Measurements from ENCODE around the gene ACR. TPM values are rescaled to one million over a fixed set of nuclear protein-coding genes. Genes with fewer than 3 reads are reported as not detected.
A peak's percentile ranks its signal among the peaks of the same experiment; 100 is the strongest.

Gene ACR
- total RNA-seq = not detected
- 0.21 TPM for polyA plus RNA-seq
- long read RNA-seq, donor 1 = 0 reads
- long read RNA-seq, donor 2 = 0 reads
- long read RNA-seq, donor 3 = 0 reads
- long read RNA-seq, donor 4 = 0 reads
- long read RNA-seq, donor 5 = 0 reads
- long read RNA-seq, donor 6 = 0 reads
- long read RNA-seq, donor 7 = 0 reads
- long read RNA-seq, donor 8 = 0 reads
- long read RNA-seq, donor 9 = 0 reads
- long read RNA-seq, donor 10 = 0 reads

DNA sequence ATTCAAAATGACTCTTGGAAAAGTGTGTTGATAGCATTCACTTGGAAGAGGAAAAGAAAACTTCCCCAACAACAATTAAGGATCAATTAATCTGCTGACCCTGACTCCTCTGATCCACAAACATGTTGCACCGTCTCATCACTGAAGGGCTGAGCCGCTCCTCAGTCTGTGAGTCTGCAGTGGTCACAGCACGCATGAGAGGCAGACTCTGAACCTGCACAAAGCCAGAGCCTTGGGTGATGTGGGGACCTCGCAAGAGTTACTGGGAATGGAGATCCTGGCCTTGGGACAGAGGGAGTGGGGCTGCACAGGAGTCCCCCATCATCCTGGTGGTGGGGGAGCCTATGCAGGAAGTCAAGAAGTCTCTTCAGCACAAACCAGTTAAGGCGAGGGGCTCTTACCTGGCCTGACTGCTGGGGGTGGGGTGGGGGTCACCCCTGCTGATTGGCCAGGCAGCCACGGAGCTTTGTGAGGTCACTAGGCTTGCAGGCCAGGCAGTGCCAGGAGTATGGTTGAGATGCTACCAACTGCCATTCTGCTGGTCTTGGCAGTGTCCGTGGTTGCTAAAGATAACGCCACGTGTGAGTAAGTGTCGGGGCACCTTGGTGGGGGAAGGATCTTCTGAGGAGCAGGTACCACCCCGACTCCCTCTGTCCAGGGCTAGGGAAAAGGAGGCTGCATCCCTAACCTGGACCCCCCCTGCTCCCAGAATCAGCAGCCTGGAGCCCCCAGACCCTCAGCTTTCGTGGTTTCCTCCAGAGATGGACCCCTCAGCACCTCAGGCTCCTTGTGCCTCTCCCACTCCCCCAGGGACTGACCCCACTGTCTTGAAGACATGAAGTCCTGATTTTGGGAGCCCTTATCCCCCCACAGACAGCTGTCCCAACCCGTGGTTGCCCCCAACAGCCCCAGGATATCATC, at the start of gene ACR:
TSS of gene ACR (plus strand) at position 477 of the 921 bp plus-strand sequence. CDS start at position 509, 32 bp downstream.
- H3K27ac ChIP-seq (ENCODE audit: low read depth in 1 of 2, low read length in 1 of 2) = no peak within 1 kb of the TSS
- H3K4me1 ChIP-seq (ENCODE audit: control insufficient read depth in 2 of 2, insufficient read depth in 2 of 2, low read length in 2 of 2) = no peaks in the 10 kb centered on the region
- no peak within 1 kb of the TSS for H3K4me3 ChIP-seq (ENCODE audit: low read length in 2 of 2)
- peaks cover 0 to 2% of the 10 kb centered on the region in 2 donors for H3K27me3 ChIP-seq (ENCODE audit: control insufficient read depth in 2 of 2, insufficient read depth in 1 of 2, low read length in 1 of 2)
- no peaks in the 10 kb centered on the region for H3K9me3 ChIP-seq (ENCODE audit: control insufficient read depth in 2 of 2, insufficient read depth in 1 of 2, low read length in 1 of 2)
- no peaks in the 10 kb centered on the region for H3K36me3 ChIP-seq (ENCODE audit: control insufficient read depth in 2 of 2, insufficient read depth in 2 of 2, low read length in 1 of 2)
- no peak for DNase-seq (ENCODE audit: low read depth in 6 of 9, low spot score in 9 of 9)
- 94% methylated on average over 13 of the region's 13 CpGs for WGBS

DNA sequence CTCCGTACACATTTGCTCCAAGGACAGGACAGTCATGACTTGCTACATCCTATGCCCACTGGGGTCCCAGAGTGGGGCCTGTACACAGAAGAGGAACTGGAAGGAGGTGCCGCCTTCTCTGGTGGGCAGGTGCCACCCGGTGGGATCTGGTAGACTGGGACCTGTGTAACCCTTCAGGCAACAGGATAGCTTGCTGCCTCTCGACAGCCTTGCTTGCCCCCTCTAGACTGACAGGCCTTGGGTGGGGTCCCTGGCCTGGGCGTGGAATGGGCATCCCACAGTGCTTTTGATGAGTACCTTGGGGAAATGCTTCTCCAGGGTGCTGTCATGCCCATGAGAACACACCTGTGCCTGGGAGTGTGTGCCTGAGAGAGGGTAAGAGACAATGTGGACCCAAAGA, 49.6 kb upstream of the ACR start:
- WGBS = 90% methylated on average over 5 of the region's 5 CpGs
- Histone ChIP-seq H3K4me3 (ENCODE audit: low read length in 2 of 2) (no peak overlapping the region), H3K36me3 (ENCODE audit: control insufficient read depth in 2 of 2, insufficient read depth in 2 of 2, low read length in 1 of 2) (no peaks in the 10 kb centered on the region), H3K4me1 (ENCODE audit: control insufficient read depth in 2 of 2, insufficient read depth in 2 of 2, low read length in 2 of 2) (peaks cover 0 to 6% of the 10 kb centered on the region in 2 donors), H3K9me3 (ENCODE audit: control insufficient read depth in 2 of 2, insufficient read depth in 1 of 2, low read length in 1 of 2) (peaks cover under 1 to 1% of the 10 kb centered on the region in 2 donors), H3K27me3 (ENCODE audit: control insufficient read depth in 2 of 2, insufficient read depth in 1 of 2, low read length in 1 of 2) (no peaks in the 10 kb centered on the region), H3K27ac (ENCODE audit: low read depth in 1 of 2, low read length in 1 of 2) (no peak overlapping the region)
- no peak for DNase-seq (ENCODE audit: low read depth in 6 of 9, low spot score in 9 of 9)

DNA sequence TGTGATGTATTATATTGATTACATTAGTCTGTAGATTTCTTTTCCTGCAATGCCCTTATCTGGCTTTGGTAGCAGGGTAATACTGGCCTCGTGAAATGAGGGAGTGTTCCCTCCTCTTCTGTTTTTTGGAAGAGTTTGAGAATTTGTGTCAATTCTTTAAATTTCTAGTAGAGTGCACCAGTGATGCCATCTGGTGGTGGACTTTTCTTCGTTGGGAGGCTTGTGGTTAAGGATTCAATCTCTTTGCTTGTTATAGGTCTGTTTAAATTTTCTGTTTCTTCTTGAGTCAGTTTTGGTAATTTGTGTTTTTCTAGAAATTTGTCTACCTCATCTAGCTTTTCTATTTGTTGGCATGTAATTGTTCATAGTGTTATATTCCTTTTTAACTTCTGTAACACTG, 46.5 kb upstream of the ACR start:
- Histone ChIP-seq H3K4me3 (ENCODE audit: low read length in 2 of 2) (no peak overlapping the region), H3K9me3 (ENCODE audit: control insufficient read depth in 2 of 2, insufficient read depth in 1 of 2, low read length in 1 of 2) (peaks cover 0 to 1% of the 10 kb centered on the region in 2 donors), H3K27me3 (ENCODE audit: control insufficient read depth in 2 of 2, insufficient read depth in 1 of 2, low read length in 1 of 2) (no peaks in the 10 kb centered on the region), H3K4me1 (ENCODE audit: control insufficient read depth in 2 of 2, insufficient read depth in 2 of 2, low read length in 2 of 2) (peaks cover 0 to 6% of the 10 kb centered on the region in 2 donors), H3K36me3 (ENCODE audit: control insufficient read depth in 2 of 2, insufficient read depth in 2 of 2, low read length in 1 of 2) (no peaks in the 10 kb centered on the region), H3K27ac (ENCODE audit: low read depth in 1 of 2, low read length in 1 of 2) (no peak overlapping the region)
- DNase-seq (ENCODE audit: low read depth in 6 of 9, low spot score in 9 of 9) = peak in 4 of 9 donors; percentile 23 to 39 (median 28)
- 67% methylated on average over 2 of the region's 2 CpGs for WGBS

DNA sequence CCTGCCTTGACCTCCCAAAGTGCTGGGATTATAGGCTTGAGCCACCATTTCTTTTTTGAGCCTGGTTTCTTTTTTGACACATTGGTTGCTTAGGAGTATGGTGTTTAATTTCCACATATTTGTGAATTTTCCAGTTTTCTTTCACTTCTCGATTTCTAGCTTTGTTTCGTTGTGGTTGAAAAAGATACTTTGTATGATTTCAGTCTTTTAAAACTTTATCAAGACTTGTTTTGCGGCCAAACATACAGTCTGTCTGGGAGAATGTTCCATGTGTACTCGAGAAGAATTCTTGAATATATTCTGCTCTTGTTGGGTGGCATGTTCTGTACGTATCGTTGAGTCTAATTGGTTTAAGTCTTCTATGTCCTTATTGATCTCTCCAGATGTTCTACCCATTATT, 44.5 kb upstream of the ACR start:
- Histone ChIP-seq H3K27me3 (ENCODE audit: control insufficient read depth in 2 of 2, insufficient read depth in 1 of 2, low read length in 1 of 2) (no peaks in the 10 kb centered on the region), H3K4me1 (ENCODE audit: control insufficient read depth in 2 of 2, insufficient read depth in 2 of 2, low read length in 2 of 2) (no peaks in the 10 kb centered on the region), H3K27ac (ENCODE audit: low read depth in 1 of 2, low read length in 1 of 2) (no peak overlapping the region), H3K36me3 (ENCODE audit: control insufficient read depth in 2 of 2, insufficient read depth in 2 of 2, low read length in 1 of 2) (no peaks in the 10 kb centered on the region), H3K9me3 (ENCODE audit: control insufficient read depth in 2 of 2, insufficient read depth in 1 of 2, low read length in 1 of 2) (no peaks in the 10 kb centered on the region), H3K4me3 (ENCODE audit: low read length in 2 of 2) (no peak overlapping the region)
- 96% methylated on average over 6 of the region's 6 CpGs for WGBS
- DNase-seq (ENCODE audit: low read depth in 6 of 9, low spot score in 9 of 9) = no peak

DNA sequence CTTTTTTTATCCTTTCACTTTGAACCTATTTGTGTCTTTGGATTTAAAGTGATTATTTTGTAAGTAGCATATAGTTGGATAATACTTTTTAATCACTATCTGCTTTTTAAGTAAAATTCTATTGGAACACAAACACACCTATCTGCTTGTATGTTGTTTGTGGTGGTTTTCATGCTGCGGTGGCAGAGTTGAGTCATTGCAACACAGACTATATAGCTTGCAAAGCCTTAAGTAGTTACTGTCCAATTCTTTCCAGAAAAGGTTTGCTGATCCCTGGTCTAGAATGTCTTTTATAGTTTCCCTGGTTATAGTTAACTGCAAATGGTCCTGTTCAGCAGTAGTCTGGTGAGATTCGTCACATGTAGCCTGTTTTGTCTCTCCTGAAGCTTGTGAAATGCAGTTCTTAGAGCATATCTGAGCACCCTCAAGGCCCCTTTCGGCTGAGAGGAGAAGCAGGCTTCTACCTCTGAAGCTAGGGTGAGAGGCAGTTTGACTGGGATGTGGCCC, 43.9 kb upstream of the ACR start:
- 97% methylated on average over 3 of the region's 3 CpGs for WGBS

DNA sequence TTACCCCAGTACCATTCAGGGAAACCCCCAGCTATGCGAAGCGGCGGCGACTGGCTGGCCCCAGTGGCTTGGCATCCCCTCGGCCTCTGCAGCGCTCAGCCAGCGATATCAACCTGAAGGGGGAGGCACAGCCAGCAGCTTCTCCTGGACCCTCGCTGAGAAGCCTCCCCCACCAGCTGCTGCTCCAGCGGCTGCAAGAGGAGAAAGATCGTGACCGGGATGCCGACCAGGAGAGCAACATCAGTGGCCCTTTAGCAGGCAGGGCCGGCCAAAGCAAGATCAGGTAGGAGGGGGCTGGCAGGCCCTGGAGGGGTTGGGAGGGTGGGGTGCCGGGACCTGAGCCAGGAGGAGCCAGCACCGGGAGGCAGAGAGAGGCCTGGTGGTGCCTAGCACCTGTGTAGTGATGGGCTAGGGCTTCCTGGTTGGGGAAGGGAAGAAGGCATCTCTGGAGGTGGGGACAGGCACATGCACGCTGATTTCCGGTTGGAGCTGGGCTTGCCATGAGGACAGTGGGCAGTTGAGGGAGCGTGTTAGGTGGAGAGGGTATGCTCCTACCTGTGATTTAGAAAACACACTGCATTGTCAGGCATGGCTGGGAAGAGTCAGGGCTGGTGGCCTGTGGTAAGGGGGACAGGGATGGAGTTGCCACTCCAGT, 43.1 kb upstream of the ACR start:
- Histone ChIP-seq H3K9me3 (ENCODE audit: control insufficient read depth in 2 of 2, insufficient read depth in 1 of 2, low read length in 1 of 2) (no peaks in the 10 kb centered on the region), H3K27ac (ENCODE audit: low read depth in 1 of 2, low read length in 1 of 2) (no peak overlapping the region), H3K4me1 (ENCODE audit: control insufficient read depth in 2 of 2, insufficient read depth in 2 of 2, low read length in 2 of 2) (no peaks in the 10 kb centered on the region), H3K36me3 (ENCODE audit: control insufficient read depth in 2 of 2, insufficient read depth in 2 of 2, low read length in 1 of 2) (no peaks in the 10 kb centered on the region), H3K27me3 (ENCODE audit: control insufficient read depth in 2 of 2, insufficient read depth in 1 of 2, low read length in 1 of 2) (no peaks in the 10 kb centered on the region), H3K4me3 (ENCODE audit: low read length in 2 of 2) (no peak overlapping the region)
- 96% methylated on average over 18 of the region's 18 CpGs for WGBS
- no peak for DNase-seq (ENCODE audit: low read depth in 6 of 9, low spot score in 9 of 9)

More for the DNA sequence above, 43.9 kb upstream of the ACR start:
- no peak for DNase-seq (ENCODE audit: low read depth in 6 of 9, low spot score in 9 of 9)
- Histone ChIP-seq H3K9me3 (ENCODE audit: control insufficient read depth in 2 of 2, insufficient read depth in 1 of 2, low read length in 1 of 2) (no peaks in the 10 kb centered on the region), H3K27me3 (ENCODE audit: control insufficient read depth in 2 of 2, insufficient read depth in 1 of 2, low read length in 1 of 2) (no peaks in the 10 kb centered on the region), H3K4me3 (ENCODE audit: low read length in 2 of 2) (no peak overlapping the region), H3K27ac (ENCODE audit: low read depth in 1 of 2, low read length in 1 of 2) (no peak overlapping the region), H3K36me3 (ENCODE audit: control insufficient read depth in 2 of 2, insufficient read depth in 2 of 2, low read length in 1 of 2) (no peaks in the 10 kb centered on the region), H3K4me1 (ENCODE audit: control insufficient read depth in 2 of 2, insufficient read depth in 2 of 2, low read length in 2 of 2) (no peaks in the 10 kb centered on the region)

DNA sequence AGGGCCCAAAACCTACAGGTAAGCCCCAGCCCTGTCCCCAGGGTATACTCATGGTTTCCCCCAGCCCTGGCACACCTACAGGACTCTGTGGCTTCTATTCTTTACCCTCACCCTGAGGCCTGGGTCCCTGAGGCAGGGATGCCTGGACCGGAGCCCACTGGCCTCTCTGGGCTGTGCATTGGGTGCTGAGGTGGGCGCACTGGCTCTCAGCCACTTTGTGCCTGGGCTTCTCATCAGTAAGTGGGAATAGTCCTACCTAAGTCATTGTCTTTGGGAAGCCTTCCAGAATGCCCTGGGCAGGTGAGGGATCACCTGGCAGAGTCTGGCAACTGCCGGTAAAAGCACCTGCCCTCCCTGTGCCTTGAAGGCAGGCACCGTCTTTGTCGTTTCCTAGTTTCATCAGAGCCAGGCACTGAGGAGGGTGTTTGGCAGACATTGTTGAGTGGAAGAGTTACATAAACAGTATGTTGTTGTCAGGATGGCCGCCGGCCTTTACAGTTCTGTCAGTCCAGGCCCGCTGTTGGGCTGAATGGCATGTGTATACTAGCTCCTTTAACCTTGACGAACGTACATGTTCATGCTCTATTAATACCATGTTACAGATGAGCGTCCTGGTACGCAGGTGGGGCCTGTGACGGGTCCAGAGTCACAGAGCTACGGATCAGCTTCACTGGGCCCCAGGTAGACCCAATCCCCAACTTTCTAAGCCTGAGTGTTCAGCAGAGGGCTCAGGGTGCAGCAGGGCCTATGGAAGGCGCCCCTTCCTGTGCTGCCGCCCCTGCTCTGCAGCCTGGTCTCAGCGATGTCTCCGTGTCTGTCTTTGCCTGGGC, 42.4 kb upstream of the ACR start:
- H3K27me3 ChIP-seq (ENCODE audit: control insufficient read depth in 2 of 2, insufficient read depth in 1 of 2, low read length in 1 of 2) = no peaks in the 10 kb centered on the region
- peak overlapping the region in 1 of 2 donors; percentile 6 for H3K27ac ChIP-seq (ENCODE audit: low read depth in 1 of 2, low read length in 1 of 2)
- WGBS = 96% methylated on average over 18 of the region's 18 CpGs
- H3K9me3 ChIP-seq (ENCODE audit: control insufficient read depth in 2 of 2, insufficient read depth in 1 of 2, low read length in 1 of 2) = no peaks in the 10 kb centered on the region
- no peak overlapping the region for H3K4me3 ChIP-seq (ENCODE audit: low read length in 2 of 2)
- H3K36me3 ChIP-seq (ENCODE audit: control insufficient read depth in 2 of 2, insufficient read depth in 2 of 2, low read length in 1 of 2) = no peaks in the 10 kb centered on the region
- H3K4me1 ChIP-seq (ENCODE audit: control insufficient read depth in 2 of 2, insufficient read depth in 2 of 2, low read length in 2 of 2) = no peaks in the 10 kb centered on the region
- no peak for DNase-seq (ENCODE audit: low read depth in 6 of 9, low spot score in 9 of 9)

DNA sequence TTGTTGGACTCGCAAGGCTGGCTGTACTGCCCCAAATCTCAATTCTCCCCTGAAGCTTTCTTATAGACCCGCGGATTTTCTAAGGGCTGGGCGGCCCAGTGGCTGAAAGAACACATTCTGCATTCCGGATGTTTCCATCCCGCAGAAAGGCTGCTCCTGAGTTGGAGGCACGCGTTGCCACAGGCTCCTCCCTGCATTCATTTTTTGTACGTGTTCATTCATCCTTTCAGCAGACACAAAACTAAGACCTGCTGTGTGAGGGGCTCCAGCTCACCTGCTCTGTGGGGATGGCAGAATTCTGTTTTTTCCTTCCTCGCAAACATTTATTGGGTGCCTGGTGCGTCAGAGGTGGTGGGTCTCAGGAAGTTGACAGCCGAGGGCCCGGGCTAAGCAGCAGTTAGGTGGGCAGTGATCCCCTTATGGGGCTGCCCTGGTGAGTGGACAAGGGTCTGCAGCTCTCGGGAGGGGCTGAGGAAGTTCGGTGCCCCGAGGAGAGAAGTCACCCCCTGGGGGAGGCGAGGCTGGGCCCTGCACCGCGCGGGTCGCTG, 41.7 kb upstream of the ACR start:
- H3K36me3 ChIP-seq (ENCODE audit: control insufficient read depth in 2 of 2, insufficient read depth in 2 of 2, low read length in 1 of 2) = no peaks in the 10 kb centered on the region
- H3K27ac ChIP-seq (ENCODE audit: low read depth in 1 of 2, low read length in 1 of 2) = no peak overlapping the region
- DNase-seq (ENCODE audit: low read depth in 6 of 9, low spot score in 9 of 9) = no peak
- H3K9me3 ChIP-seq (ENCODE audit: control insufficient read depth in 2 of 2, insufficient read depth in 1 of 2, low read length in 1 of 2) = no peaks in the 10 kb centered on the region
- no peak overlapping the region for H3K4me3 ChIP-seq (ENCODE audit: low read length in 2 of 2)
- WGBS = 92% methylated on average over 21 of the region's 21 CpGs
- H3K27me3 ChIP-seq (ENCODE audit: control insufficient read depth in 2 of 2, insufficient read depth in 1 of 2, low read length in 1 of 2) = no peaks in the 10 kb centered on the region
- H3K4me1 ChIP-seq (ENCODE audit: control insufficient read depth in 2 of 2, insufficient read depth in 2 of 2, low read length in 2 of 2) = no peaks in the 10 kb centered on the region
